HFFc6 (cell line): ENCODE results near the gene ATOX1. TPM values are rescaled to one million over a fixed set of nuclear protein-coding genes. Genes with fewer than 3 reads are reported as not detected.

Experiments
- DNase-seq: peaks from one replicate; pipeline ENCODE4 v3.0.0-alpha.2; 2018
- H3K27ac Mint-ChIP-seq: 2 replicates; pipeline ENCODE4 v1.8.0; 2020; ENCODE audit warnings: mild to moderate bottlenecking, mixed read lengths
- H3K27me3 Mint-ChIP-seq: 2 replicates; pipeline ENCODE4 v1.8.0; 2021; ENCODE audit warnings: mild to moderate bottlenecking, moderate library complexity, mixed read lengths; ENCODE audit not compliant: insufficient read depth
- H3K36me3 Mint-ChIP-seq: 2 replicates; pipeline ENCODE4 v1.8.0; 2021; ENCODE audit warnings: low read depth, mixed read lengths
- H3K4me1 Mint-ChIP-seq: 2 replicates; pipeline ENCODE4 v1.8.0; 2020; ENCODE audit warnings: low read depth, mixed read lengths
- H3K4me3 Mint-ChIP-seq: 2 replicates; pipeline ENCODE4 v1.8.0; 2020; ENCODE audit warnings: mild to moderate bottlenecking, moderate library complexity, mixed read lengths
- H3K9me3 Mint-ChIP-seq: 2 replicates; pipeline ENCODE4 v1.8.0; 2020; ENCODE audit warnings: mild to moderate bottlenecking, mixed read lengths
- CTCF ChIP-seq: fragments of 200-600 bp; sonication (generic); IDR thresholded peaks from 2 replicates; pipeline ENCODE4 v1.5.0; 2021; ENCODE audit warnings: antibody characterized with exemption, mild to moderate bottlenecking
- total RNA-seq, 6 experiments: library from RNA; stranded (reverse); fragmentation: NEBNext Ultra II Directional; extraction: Animal tissue kit (Norgen Biotek cat#: 25700); gene quantifications; 2 replicates in 1 of 6; 3 replicates in 5 of 6; pipeline ENCODE4 v1.2.3, GENCODE V29; 2021

The ATOX1 gene
- total RNA-seq, 6 experiments from 2014 or later, result 148 to 185 (median 155) TPM

GRCh38 chr5:151751593-151751992 is 6.8 kb downstream of the ATOX1 start:
- Mint-ChIP-seq H3K4me1 (peaks cover 29% of the 10 kb centered on the region), H3K9me3 (no peaks in the 10 kb centered on the region), H3K4me3 (no peak overlapping the region), H3K36me3 (peaks cover 15% of the 10 kb centered on the region), H3K27me3 (no peaks in the 10 kb centered on the region), H3K27ac (peak overlapping the region; percentile 34)
- DNase-seq, result no peak
- TF ChIP-seq CTCF, result no peak

- H3K4me3 Mint-ChIP-seq, result no peak overlapping the region
Observed at GRCh38 chr5:151751091-151751490, 7.3 kb downstream of the ATOX1 start.

GRCh38 chr5:151750121-151750520 is 8.3 kb downstream of the ATOX1 start:
- no peak for DNase-seq
- no peak for TF ChIP-seq CTCF
- Mint-ChIP-seq H3K36me3 (peaks cover 15% of the 10 kb centered on the region), H3K27me3 (no peaks in the 10 kb centered on the region), H3K4me3 (no peak overlapping the region), H3K4me1 (peaks cover 29% of the 10 kb centered on the region), H3K9me3 (no peaks in the 10 kb centered on the region), H3K27ac (no peak overlapping the region; the same call in 1 of the 2 replicates)

More at GRCh38 chr5:151751091-151751490, 7.3 kb downstream of the ATOX1 start:
- H3K36me3 Mint-ChIP-seq, result peaks cover 15% of the 10 kb centered on the region
- TF ChIP-seq CTCF, result no peak
- peak; percentile 56 for DNase-seq
- no peaks in the 10 kb centered on the region for H3K9me3 Mint-ChIP-seq
- no peaks in the 10 kb centered on the region for H3K27me3 Mint-ChIP-seq
- peak overlapping the region; percentile 34; the same call in 1 of the 2 replicates for H3K27ac Mint-ChIP-seq
- peaks cover 28% of the 10 kb centered on the region for H3K4me1 Mint-ChIP-seq

GRCh38 chr5:151745071-151745705 is 13.2 kb downstream of the ATOX1 start:
- Mint-ChIP-seq H3K36me3 (peaks cover 17% of the 10 kb centered on the region), H3K4me1 (peaks cover 68% of the 10 kb centered on the region), H3K27me3 (no peaks in the 10 kb centered on the region; the same call in 1 of the 2 replicates), H3K27ac (peak overlapping the region; percentile 94), H3K9me3 (no peaks in the 10 kb centered on the region), H3K4me3 (peak overlapping the region; percentile 70)
- DNase-seq, result peak; percentile 93
- TF ChIP-seq CTCF, result no peak

GRCh38 chr5:151743530-151743929 is 14.9 kb downstream of the ATOX1 start:
- peaks cover 13% of the 10 kb centered on the region for H3K36me3 Mint-ChIP-seq
- no peaks in the 10 kb centered on the region; the same call in 1 of the 2 replicates for H3K27me3 Mint-ChIP-seq
- no peak for DNase-seq
- peaks cover 79% of the 10 kb centered on the region for H3K4me1 Mint-ChIP-seq
- H3K27ac Mint-ChIP-seq, result peak overlapping the region; percentile 95
- TF ChIP-seq CTCF, result no peak; the same call in 1 of the 2 replicates
- no peak overlapping the region for H3K4me3 Mint-ChIP-seq
- H3K9me3 Mint-ChIP-seq, result no peaks in the 10 kb centered on the region
